Astrocyte of the spinal cord (primary cell): ENCODE measurements around the gene CD36.

Source experiments
- DNase-seq: peaks from one replicate; pipeline ENCODE4 v3.0.0; 2011; ENCODE audit warnings: low read depth, low spot score
- H3K4me3 ChIP-seq: 2 replicates; pipeline ENCODE4 v1.5.1; 2011; ENCODE audit warnings: low read depth, mild to moderate bottlenecking, low read length, moderate library complexity
- CTCF ChIP-seq: IDR thresholded peaks from 2 replicates; pipeline ENCODE4 v1.5.1; 2012; ENCODE audit warnings: low read depth, mild to moderate bottlenecking, low read length, inconsistent platforms
- in situ Hi-C: cut with HindIII; loops from 2 replicates; pipeline ENCODE4 v1.10.0; 2017; ENCODE audit warnings: low sequenced_read_pairs

CD36 gene

DNA sequence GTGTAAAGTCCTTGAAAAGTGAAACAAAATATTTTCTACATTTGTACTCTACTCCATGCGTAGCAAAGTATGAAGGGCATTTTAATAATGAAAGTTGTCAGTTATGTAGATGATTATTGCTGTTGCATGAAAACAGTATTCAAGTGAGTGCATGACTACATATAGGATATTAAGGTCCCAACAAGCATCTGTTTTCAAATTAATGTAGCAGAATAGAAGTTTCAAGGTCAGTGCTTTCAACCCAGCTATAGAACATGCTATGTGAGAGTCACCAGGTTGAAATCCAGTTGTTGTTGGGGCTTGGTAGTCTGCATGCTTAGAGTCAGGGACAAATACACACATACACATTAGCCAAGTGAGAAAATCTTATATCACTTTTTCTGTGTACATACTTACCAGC is 14.8 kb downstream of the CD36 start:
- TF ChIP-seq CTCF = no peak
- in situ Hi-C loops = no loop called here

DNA sequence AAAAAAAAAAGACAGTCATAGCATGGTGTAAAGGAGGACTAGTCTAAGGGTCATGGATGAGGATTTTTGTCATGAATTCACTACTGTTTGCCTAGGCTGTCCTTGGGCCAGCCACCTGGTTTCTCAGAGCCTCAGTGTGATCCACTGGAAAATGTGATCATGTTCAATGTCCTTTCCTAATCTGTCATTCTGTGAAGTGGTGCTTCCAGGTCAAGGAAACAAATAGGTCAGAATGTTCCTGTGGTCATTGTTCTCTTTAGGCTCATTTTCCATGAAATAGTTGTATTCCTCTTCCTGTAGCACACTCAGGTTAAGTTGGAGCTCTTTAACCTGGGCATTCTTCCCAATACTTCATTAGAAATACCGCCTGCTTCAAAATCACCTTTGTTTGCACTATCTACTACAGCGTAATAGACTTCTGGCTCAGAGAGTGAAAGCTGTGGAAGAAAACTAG is 16.5 kb downstream of the CD36 start:
- TF ChIP-seq CTCF = no peak
- DNase-seq = no peak
- in situ Hi-C loops = no loop called here
- H3K4me3 ChIP-seq = no peak overlapping the region

More for the DNA sequence above, 14.8 kb downstream of the CD36 start:
- H3K4me3 ChIP-seq = no peak overlapping the region
- no peak for DNase-seq

DNA sequence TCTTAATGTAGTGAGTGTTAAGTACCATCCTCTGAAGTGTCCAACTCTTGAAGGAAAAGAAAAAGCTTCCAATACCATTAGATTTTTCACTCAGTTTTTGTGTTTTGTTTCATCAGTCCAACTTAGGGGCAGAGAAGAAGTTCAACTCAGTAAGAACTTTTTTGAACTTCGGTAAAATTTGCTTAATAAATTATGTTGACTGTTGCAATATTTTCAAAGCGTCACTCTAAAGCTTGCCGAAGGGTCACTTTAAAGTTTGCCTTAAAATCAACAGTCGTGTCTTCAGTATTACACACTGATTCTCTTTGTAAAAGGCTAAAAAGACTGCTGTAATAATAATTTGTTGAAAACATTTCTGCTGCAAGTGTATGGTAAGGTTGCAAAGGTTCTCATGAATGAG is 17.6 kb downstream of the CD36 start:
- in situ Hi-C loops = no loop called here
- no peak for TF ChIP-seq CTCF
- no peak overlapping the region for H3K4me3 ChIP-seq

DNA sequence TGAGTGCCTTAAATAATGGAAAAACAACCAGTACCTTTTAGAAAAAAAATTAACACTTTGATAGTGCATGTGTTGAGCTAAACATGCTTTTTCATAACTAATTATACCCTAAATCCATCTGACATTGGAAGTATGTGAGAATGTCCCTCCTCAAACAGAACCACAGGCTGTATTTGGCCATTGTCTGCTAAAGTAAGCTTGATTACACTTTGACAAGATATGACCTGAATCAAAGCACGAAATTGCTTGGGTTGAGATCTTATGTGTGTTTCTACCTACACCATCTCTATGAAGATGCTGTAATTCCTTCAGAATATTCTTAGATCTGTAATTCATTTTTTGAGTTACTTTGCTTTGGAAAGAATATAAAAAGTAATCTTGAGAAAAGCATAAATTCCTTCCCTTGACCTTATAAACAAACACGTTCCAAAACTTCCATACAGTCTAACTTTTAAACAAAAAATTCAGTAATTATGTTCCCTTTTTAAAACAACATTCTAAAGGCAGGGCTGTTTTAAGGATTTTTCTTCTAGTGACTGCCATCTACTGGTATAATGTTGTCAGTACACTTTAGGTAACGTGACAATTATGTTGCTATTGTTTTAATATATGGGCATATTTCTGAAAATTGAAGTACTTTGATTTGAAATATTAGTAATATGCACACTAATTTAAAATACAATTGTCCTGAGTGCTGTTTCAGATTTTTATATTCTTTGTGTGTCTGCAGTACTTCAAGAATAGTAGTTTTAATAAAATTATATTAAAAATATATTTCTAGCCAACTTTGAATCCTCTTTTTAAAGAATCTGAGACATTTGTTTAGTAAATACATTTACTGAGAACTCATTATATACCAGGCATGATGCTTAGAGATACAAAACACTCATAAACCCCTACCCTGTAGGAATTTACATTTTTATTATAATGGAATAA is 20.9 kb downstream of the CD36 start:
- in situ Hi-C loops = no loop called here
- no peak overlapping the region for H3K4me3 ChIP-seq
- peak; percentile 52 for TF ChIP-seq CTCF
- DNase-seq = peak; percentile 50

More for the DNA sequence above, 17.6 kb downstream of the CD36 start:
- DNase-seq = no peak

GRCh38 chr7:80660939-80661338 is 22.5 kb downstream of the CD36 start:
- no peak overlapping the region for H3K4me3 ChIP-seq
- no peak for DNase-seq
- in situ Hi-C loops = no loop called here
- no peak for TF ChIP-seq CTCF

GRCh38 chr7:80661729-80662128 is 23.3 kb downstream of the CD36 start:
- H3K4me3 ChIP-seq = no peak overlapping the region
- TF ChIP-seq CTCF = peak; percentile 28
- in situ Hi-C loops = no loop called here
- no peak for DNase-seq
